Astrocyte (in vitro differentiated cells and primary cell): ENCODE measurements around the gene MKNK1.

ENCODE experiments used
- CTCF ChIP-seq: IDR thresholded peaks from 2 replicates; pipeline ENCODE4 v1.5.1; 2011; ENCODE audit warnings: low read depth, mild to moderate bottlenecking, inconsistent platforms, low read length, moderate library complexity; ENCODE audit not compliant: insufficient read depth
- EZH2 ChIP-seq: IDR thresholded peaks from 2 replicates; pipeline ENCODE4 v1.6.1; 2012; ENCODE audit warnings: mild to moderate bottlenecking, low read length, inconsistent platforms; ENCODE audit not compliant: insufficient read depth

DNA sequence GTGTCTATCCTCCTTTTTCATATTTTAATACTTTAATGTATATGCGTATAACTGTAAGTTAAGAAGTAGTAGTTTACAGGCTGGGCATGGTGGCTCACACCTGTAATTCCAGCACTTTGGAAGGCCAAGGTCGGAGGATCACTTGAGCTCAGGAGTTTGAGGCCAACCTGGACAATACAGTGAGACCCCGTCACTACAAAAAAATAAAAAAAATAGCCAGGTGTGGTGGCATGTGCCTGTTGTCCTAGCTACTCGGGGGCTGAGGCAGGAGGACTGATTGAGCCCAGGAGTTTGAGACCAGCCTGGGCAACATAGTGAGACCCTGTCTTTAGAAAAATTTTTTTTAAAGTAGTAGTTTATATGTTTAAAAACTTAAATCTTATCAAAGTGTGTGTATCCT lies 41.7 kb upstream of the MKNK1 start:
- no peak for TF ChIP-seq CTCF
- TF ChIP-seq EZH2: no peak
